Measurements from ENCODE around the gene UBLCP1. TPM values are rescaled to one million over a fixed set of nuclear protein-coding genes. Genes with fewer than 3 reads are reported as not detected.
"Not testable (repeated sequence)": the region's sequence is repeated elsewhere in the genome, so short reads cannot be mapped to it uniquely, and the experiment has no call there.

The UBLCP1 gene
- polyA plus RNA-seq, 4 donors, result 42.8 to 55.6 (median 50.4) TPM

DNA sequence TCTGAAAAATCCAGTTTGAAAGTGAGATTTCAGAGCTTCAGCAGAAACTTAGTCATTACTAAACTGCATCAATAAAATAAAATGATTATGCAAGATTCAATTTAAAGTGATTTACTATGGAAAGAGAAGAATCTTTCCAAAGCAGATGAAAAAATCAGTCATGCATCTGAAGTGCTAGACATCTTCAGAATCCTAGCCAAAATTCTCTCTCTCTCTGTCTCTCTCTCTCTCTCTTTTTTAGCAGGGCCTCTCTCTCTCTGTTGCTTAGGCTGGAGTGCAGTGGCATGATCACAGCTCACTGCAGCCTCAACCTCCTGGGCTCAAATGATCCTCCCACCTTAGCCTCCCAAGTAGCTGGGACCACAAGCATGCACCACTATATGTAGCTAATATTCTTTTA lies 18.2 kb upstream of the UBLCP1 start:
- no peak for DNase-seq (ENCODE audit: low read depth in 4 of 4, low spot score in 3 of 4)

DNA sequence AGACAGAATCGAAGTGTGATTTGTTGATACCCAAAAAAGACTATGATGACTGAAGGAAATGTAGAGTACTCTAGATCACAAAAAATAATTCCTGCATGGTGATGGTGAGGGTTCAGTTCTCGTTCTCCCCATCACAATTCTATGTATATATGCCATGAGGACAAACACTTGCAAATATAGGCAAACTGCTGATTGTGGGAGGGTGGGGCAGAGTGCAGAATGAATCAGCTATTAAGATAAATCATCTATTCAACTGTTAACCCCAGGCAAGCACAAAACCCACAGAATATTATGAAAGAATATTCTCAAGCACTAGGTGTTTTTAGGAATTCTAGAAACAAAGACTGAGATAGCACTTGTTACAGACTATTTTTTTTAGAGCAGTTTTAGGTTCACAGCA lies 13.9 kb upstream of the UBLCP1 start:
- DNase-seq (ENCODE audit: low read depth in 4 of 4, low spot score in 3 of 4), result no peak

DNA sequence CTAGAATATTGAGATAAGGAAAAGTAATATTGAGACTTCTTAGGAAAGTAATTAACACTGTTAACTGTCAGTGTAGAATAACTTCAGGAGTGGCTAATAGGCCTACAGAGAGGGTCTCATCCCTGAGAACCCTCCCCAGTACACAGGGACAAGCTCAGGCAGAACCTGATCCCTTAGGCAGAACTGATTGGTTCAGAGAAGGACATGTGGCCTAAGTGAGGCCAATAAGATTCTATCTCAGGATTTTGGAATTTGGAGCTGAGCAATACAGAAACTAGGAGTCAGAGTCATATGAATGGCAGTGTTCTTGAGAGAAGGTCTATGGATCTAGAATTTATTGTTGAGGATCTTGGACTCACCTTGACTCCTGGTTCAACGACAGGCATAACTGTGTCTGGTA lies 10.9 kb upstream of the UBLCP1 start:
- DNase-seq (ENCODE audit: low read depth in 4 of 4, low spot score in 3 of 4), result no peak

DNA sequence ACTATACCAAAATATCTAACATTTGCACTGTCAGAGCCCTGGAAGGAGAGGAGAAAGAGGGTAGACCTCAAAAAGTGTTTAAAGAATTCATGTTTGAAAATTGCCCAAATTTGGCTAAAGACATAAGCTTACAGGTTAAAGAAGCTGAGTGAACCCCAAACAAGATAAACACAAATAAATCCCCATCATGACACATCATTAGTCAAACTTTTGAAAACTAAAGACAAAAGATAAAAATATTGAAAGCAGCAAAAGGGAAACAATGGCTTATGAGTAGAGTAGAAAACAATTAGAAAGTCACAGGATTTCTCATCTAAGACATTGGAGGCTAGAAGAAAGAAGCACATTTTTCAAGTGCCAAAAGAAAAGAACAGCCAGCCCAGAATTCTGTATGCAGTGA lies 6.1 kb upstream of the UBLCP1 start:
- no peak for DNase-seq (ENCODE audit: low read depth in 4 of 4, low spot score in 3 of 4)

DNA sequence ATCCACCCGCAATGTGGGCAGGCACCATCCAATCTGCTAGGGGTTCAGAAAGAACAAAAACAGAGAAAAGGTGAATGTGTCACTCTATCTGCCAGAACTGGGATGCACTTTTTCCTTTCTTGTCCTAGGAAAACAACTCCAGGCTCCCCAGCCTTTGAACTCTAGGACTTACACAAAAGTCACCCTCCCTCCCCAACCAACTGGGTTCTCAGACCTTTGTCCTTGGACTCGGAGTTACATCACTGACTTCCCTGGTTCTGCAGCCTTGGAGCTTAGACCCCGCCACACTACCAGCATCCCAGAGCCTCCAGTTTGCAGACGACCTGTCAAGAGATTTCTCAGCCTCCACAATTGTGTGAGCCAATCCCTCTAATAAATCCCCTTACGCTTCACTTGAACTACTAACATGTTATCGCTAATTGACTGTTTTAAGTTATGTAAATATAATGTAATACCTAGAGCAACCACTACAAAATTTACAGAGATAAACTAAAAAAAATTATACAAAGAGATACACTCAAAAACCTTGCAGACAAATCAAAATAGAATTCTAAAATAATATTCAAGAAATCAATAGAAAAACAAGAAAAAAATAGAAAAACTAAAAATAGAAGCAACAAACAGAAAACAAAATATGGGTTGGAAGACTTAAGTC lies 5.3 kb upstream of the UBLCP1 start:
- no peak for DNase-seq (ENCODE audit: low read depth in 4 of 4, low spot score in 3 of 4)

DNA sequence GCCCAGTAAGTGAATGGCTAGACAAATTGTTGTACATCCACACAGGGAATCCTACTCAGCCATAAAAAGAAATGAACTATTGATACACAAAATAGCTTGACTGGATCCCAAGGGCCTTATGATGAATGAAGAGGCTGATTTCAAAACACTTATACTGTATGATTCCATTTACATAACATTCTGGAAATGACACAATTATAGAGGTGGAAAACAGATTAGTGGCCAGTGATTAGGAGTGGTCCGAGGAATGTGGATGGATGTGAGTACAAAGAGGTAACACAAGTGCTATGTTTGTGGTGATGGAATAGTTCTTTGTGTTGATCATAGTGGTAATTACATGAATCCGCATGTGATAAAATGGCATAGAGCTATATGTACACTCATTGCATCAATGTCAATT lies 4.7 kb upstream of the UBLCP1 start:
- DNase-seq (ENCODE audit: low read depth in 4 of 4, low spot score in 3 of 4), result no peak

DNA sequence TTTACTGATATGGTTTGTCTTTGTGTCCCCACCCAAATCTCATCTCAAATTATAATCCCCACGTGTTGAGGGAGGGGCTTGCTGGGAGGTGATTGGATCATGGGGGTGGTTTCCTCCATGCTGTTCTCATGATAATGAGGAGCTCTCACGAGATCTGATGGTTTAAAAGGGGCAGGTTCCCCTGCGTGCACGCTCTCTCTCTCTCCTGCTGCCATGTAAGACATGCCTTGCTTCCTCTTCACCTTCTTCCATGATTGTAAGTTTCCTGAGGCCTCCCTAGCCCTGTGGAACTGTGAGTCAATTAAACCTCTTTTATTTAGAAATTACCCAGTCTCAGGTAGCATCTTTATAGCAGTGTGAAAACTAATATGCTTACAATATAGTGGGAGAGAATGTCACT lies 2.9 kb upstream of the UBLCP1 start:
- DNase-seq (ENCODE audit: low read depth in 4 of 4, low spot score in 3 of 4), result not testable (repeated sequence)

DNA sequence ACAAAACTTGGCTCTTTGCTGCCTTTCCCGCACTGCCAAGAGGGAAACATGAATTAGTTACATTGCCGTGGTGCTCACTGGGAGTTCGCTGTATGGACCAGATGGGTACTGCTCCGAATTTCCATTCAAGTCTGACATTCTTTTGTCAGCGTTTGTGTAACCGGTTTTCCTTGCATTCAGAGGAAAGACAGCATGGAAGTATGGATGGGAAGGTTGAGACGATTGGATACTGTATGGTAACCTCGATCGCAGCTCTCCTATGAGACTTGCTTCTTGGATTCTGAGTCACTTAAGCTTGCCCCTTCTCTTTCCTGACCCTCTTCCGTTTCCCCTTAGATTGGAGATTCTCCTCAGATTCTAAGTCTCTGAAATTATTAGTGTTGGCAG lies 625 bp upstream of the UBLCP1 start:
- DNase-seq (ENCODE audit: low read depth in 4 of 4, low spot score in 3 of 4), result peak in 1 of 4 donors; percentile 5

DNA sequence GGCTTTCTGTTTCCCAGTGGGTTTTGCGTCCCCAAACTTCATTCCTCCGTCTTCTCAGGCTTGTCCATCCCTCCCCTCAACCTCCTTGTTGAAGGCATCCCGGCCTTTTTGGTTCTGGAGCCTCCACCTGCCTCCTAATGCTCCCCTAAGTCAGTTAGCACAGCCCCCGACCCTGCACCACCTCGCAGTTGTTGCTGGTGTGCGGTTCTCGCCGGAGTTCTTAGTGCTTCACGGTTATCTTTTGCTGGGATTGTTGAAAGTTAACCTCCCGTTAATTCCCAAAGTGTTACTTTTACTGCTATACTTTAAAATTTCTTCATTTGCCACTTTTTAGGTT lies 447 bp downstream of the UBLCP1 start:
- DNase-seq (ENCODE audit: low read depth in 4 of 4, low spot score in 3 of 4), result peak in 1 of 4 donors; percentile 1

DNA sequence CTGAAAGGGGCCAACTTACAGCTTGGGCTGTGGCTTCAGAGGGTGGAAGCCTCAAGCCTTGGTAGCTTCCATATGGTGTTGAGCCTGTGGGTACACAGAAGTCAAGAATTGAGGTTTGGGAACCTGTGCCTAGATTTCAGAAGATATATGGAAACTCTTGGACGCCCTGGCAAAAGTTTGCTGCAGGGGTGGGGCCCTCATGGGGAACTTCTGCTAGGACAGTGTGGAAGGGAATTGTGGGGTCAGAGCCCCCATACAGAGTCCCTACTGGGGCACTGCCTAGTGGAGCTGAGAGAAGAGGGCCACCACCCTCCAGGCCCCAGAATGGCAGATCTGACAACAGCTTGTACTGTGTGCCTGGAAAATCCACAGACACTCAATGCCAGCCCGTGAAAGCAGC lies 3.7 kb downstream of the UBLCP1 start:
- not testable (repeated sequence) for DNase-seq (ENCODE audit: low read depth in 4 of 4, low spot score in 3 of 4)

DNA sequence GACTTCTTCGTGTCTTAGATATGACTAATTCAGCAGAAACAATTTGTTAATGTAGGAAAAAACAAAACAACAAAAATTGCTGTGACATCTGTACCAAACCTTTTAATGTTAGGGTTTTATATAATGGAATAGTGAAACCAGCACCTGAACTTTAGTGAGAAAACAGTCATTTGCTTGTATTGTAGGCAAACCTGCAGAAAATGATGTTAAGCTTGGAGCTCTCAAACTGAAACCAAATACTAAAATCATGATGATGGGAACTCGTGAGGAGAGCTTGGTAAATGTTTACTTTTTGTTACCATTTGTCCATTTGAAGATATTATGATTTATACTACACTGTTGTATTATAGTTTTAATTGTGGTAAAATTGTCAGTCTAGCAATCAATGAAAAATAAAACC lies 6.6 kb downstream of the UBLCP1 start:
- DNase-seq (ENCODE audit: low read depth in 4 of 4, low spot score in 3 of 4), result no peak

DNA sequence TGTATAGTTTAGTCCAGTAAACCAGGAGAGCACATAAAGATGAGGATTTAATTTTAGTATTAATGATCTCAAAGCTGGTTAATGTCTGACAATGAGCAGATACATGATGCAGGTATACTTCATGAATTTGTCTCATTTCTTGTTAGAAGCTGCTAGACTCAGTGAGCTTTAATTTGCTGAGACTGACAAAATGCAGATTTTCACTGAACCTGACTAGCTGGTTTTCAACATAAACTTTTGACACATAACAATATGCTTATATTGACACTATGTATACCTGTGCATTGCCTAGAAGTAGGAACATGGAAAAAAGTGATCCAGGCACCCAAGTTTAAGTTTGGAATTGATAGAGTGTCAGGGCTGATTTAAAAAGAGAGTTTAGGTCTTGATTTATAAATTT lies 10.8 kb downstream of the UBLCP1 start:
- DNase-seq (ENCODE audit: low read depth in 4 of 4, low spot score in 3 of 4), result no peak

DNA sequence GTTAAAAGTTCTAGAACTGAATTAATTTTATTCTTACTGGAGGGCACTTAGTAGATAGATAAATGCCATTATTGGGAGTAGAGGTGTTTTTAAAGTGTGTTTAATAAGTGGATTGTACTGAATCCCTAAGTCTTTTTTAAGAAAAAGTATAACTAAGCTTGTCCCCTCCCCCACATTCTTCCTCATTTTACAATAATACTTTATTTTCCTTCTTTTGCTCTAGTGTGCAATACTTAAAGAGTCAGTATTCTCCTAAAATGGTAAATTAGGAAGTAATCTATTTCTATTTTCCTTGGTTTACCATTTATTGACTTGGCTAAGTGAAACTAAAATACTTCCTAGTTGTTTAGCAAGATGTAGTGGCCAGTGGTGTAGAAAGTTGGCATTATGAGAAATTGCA lies 11.6 kb downstream of the UBLCP1 start:
- DNase-seq (ENCODE audit: low read depth in 4 of 4, low spot score in 3 of 4), result no peak

DNA sequence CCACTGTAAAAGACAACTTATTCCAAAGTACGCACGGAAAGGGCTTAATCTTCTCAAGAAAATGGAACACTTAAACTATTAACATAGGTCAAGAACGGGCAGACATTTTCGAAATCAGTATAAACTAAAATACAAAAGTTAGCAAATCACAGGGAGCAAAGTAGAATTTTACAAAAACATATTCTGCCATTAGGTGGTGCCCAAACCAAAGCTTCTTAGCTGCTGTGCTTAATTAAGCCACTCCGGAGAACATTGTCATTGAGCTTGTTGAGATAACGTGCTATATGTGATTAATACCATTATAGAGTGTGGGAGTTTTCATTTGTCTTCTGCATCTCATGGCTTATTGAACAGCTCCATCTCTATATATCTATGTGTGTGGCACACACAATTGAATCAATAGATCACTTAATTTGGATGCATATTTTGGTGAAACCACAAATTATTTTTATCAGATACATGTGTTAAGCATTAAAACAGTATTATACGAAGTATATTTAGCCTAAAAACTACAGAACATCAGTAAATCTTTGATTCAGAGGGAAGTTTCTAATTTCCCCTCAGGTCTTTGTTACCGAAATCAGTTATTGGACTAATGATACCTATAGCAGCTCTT lies 23.4 kb downstream of the UBLCP1 start:
- no peak for DNase-seq (ENCODE audit: low read depth in 4 of 4, low spot score in 3 of 4)

DNA sequence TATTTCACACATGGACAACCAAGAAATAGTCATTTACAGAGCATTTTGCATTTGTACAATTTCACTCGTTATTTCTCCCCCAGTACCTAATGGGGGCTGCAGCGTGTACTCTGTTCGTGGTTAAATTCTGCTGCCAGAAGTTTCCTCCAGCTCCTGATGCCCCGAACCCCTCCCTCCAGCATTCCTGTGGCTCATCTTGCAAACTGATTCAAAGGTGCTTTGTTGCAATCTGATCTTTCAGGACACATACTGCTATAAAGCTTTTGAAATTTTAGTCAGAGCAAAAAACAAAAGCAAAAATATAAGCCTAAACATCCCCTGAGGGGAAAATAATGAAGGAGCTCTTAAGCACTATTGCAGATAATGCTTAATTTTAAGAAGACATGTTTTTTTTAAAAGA lies 27.7 kb downstream of the UBLCP1 start:
- DNase-seq (ENCODE audit: low read depth in 4 of 4, low spot score in 3 of 4), result no peak

DNA sequence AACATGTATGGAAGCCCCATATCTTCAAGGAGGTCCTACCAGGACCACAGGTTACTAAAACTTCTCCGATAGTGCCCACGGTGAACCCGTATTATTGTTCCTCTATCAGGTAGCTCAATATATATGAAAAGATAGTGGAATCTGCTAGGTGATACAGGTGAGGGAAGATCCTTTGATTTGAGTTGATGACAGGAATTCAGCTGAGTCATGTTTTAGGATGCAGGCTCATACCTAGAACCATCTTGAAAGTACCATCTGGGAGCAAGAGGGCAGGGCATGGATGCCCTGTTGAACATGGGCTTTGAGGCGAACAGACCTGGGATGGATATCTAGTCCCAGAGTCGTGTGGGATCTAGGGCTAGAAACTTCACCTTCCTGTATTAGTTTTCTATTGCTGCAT lies 31.8 kb downstream of the UBLCP1 start:
- DNase-seq (ENCODE audit: low read depth in 4 of 4, low spot score in 3 of 4), result no peak

DNA sequence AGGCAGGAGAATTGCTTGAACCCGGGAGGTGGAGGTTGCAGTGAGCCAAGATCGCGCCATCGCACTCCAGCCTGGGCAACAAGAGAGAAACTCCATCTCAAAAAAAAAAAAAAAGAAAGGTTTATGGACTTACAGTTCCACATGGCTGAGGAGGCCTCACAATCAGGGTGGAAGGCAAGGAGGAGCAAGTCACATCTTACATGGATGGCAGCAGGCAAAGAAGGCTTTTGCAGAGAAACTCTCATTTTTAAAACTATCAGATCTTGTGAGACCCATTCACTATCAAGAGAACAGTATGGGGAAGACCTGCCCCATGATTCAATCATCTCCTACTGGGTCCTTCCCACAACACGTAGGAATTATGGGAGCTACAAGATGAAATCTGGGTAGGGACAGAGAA lies 34.2 kb downstream of the UBLCP1 start:
- DNase-seq (ENCODE audit: low read depth in 4 of 4, low spot score in 3 of 4), result not testable (repeated sequence)

DNA sequence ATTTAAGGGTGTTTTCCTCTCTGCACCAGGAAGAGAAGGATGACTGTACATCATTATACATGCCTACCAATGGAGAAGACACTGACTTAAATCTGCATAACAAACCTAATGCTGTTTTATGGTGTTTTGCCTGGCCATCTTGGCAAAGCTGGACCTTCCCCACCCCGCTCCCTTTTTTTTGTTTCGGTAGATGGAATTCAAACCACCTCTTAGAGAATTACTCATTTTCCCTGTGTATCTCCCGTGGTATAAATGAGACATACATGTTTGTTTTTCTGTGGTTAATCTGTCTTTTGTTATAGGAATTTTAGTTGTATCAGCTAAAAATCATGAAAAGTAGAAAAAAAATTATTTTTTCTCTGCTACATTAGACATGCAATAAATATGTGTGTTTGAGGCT lies 38.4 kb downstream of the UBLCP1 start:
- DNase-seq (ENCODE audit: low read depth in 4 of 4, low spot score in 3 of 4), result no peak

DNA sequence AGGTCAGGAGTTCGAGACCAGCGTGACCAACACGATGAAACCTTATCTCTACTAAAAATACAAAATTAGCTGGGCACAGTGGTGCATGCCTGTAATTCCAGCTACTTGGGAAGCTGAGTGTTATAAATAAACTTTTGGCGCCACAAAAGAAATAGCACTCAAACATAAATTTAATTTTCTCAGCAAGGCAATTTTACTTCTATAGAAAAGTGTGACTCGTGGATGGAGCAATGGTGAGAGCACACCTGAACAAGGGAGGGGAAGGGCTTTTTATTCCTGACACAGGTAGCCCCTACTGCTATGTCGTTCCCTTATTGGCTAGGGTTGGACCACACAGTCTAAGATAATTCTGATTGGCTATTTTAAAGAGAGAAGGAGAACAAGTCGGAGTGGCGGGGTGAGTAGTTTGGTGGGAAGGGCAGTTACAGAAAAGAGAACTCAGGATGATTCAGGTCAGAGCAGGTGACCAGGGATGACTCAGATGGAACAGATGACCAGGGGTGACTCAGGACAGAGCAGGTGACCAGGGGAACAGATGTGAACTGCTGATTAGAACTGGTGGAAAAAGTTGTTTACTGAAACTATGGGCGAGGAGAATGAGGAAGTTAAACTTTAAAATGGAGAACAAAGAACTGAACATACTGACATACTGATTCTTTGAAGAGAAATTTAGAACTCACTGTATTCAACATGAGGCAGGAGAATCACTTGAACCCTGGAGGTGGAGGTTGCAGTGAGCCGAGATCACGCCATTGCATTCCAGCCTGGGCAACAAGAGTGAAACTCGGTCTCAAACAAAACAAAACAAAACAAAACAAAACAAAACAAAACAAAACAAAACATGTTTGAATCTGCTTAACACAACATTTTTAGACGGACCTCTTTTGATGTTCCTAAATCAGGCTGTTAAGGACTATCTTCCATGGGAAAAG lies 39.1 kb downstream of the UBLCP1 start:
- not testable (repeated sequence) for DNase-seq (ENCODE audit: low read depth in 4 of 4, low spot score in 3 of 4)

DNA sequence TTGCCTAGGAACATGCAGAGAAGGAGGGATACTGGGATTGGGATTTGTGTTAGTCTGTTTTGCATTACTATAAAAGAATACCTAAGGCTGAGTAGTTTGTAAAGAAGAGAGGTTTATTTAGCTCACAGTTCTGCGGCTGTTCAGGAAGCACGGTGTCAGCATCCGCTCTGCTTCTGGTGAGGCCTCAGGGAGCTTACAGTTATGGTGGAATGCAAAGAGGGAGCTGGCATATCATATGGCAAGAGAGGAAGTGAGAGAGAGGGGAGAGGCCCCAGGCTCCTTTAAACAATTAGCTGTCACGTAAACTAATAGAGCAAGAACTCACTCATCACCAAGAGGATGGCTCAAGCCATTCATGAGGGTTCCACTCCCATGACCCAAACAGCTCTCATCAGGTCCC lies 40.2 kb downstream of the UBLCP1 start:
- no peak for DNase-seq (ENCODE audit: low read depth in 4 of 4, low spot score in 3 of 4)

DNA sequence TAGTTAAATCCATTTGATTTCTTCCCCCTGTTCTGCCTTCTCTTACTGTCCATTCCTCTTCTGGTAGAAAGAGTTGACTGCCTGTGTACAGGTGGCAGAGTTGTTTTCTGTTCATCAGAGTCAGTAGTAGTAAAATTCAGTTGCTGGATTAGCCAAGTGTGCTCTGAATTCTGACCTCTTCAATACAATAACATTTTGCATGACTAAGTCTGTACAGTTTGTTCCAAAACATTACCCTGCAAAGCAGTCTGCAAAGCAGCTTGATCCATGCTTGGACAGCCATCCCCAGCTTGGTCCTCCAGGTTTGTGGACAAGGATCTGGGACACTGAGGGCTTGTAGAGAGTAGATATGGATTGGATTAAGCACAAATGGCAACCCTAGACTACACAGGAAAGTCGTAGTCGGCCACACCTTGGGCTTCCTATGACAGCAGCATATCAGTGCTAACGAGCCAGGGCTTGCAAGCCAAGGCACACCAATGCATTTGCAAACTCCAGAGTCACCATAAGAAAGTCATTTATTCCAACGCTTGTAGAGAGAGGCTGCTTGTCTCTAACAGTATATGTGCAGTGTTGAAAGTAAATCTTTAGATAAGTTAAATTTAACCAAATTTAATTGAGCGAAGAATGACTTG lies 42.0 kb downstream of the UBLCP1 start:
- DNase-seq (ENCODE audit: low read depth in 4 of 4, low spot score in 3 of 4), result no peak

All from right renal pelvis (tissue), 4 donors.